Measurements from ENCODE around the gene SHMT2. TPM values are rescaled to one million over a fixed set of nuclear protein-coding genes. Genes with fewer than 3 reads are reported as not detected.
A peak's percentile ranks its signal among the peaks of the same experiment; 100 is the strongest.

The SHMT2 gene
- total and polyA plus RNA-seq, 2 experiments from 2014 or later: 125 to 387 TPM

DNA sequence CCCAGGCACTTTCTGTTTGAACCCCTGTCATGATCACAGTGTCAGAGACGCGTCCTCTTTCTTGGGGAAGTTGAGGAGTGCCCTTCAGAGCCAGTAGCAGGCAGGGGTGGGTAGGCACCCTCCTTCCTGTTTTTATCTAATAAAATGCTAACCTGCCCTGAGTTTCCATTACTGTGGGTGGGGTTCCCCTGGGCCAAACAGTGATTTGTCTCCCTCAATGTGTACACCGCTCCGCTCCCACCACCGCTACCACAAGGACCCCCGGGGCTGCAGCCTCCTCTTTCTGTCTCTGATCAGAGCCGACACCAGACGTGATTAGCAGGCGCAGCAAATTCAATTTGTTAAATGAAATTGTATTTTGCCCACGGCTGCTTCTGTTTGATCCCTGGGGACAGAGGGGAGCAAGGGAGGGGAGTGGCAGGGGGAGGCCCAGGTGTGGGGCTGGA, 5.1 kb downstream of the SHMT2 start:
- DNase-seq (ENCODE audit: low spot score) (no peak), ATAC-seq (no peak)
- peak overlapping the region; percentile 50; the same call in 1 of the 3 replicates for H3K4me3 Mint-ChIP-seq
- Histone ChIP-seq H3K27me3 (ENCODE audit: insufficient read depth) (peaks cover 60% of the 10 kb centered on the region), H3K36me3 (ENCODE audit: insufficient read depth) (peaks cover 26% of the 10 kb centered on the region), H3K27ac (ENCODE audit: low read depth) (no peak overlapping the region), H3K79me2 (replicated peaks; ENCODE audit: insufficient read depth) (peaks cover 25% of the 10 kb centered on the region), H3K9me2 (ENCODE audit: insufficient read depth) (no peaks in the 10 kb centered on the region), H4K20me1 (replicated peaks; ENCODE audit: insufficient read depth) (peaks cover 34% of the 10 kb centered on the region), H3K4me2 (peak overlapping the region; percentile 99; the same call in 1 of the 2 replicates), H3K4me1 (ENCODE audit: insufficient read depth) (peaks cover 46% of the 10 kb centered on the region), H3F3A (replicated peaks; ENCODE audit: low read depth) (peaks cover 51% of the 10 kb centered on the region), H3K4me3 (no peak overlapping the region), H2AFZ (no peak overlapping the region)
- H3K9me3 Mint-ChIP-seq: no peaks in the 10 kb centered on the region; the same call in 2 of the 3 replicates
- no peak for TF ChIP-seq NANOG (IDR thresholded peaks at IDR 0.05; ENCODE audit: borderline replicate concordance)
- TF ChIP-seq CREB1 (CRISPR knock-in tag; IDR thresholded peaks at IDR 0.05; ENCODE audit: low read depth): no peak
- TF ChIP-seq, protein P1, sequence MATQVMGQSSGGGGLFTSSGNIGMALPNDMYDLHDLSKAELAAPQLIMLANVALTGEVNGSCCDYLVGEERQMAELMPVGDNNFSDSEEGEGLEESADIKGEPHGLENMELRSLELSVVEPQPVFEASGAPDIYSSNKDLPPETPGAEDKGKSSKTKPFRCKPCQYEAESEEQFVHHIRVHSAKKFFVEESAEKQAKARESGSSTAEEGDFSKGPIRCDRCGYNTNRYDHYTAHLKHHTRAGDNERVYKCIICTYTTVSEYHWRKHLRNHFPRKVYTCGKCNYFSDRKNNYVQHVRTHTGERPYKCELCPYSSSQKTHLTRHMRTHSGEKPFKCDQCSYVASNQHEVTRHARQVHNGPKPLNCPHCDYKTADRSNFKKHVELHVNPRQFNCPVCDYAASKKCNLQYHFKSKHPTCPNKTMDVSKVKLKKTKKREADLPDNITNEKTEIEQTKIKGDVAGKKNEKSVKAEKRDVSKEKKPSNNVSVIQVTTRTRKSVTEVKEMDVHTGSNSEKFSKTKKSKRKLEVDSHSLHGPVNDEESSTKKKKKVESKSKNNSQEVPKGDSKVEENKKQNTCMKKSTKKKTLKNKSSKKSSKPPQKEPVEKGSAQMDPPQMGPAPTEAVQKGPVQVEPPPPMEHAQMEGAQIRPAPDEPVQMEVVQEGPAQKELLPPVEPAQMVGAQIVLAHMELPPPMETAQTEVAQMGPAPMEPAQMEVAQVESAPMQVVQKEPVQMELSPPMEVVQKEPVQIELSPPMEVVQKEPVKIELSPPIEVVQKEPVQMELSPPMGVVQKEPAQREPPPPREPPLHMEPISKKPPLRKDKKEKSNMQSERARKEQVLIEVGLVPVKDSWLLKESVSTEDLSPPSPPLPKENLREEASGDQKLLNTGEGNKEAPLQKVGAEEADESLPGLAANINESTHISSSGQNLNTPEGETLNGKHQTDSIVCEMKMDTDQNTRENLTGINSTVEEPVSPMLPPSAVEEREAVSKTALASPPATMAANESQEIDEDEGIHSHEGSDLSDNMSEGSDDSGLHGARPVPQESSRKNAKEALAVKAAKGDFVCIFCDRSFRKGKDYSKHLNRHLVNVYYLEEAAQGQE (IDR thresholded peaks at IDR 0.05; ENCODE audit: unreplicated experiment): no peak
- no peak for TF ChIP-seq EZH2phosphoT487 (IDR thresholded peaks at IDR 0.05; ENCODE audit: unreplicated experiment)
- TF ChIP-seq STAT1 (IDR thresholded peaks at IDR 0.05; ENCODE audit: unreplicated experiment): no peak
- TF ChIP-seq ZNF331 (CRISPR knock-in tag; IDR thresholded peaks at IDR 0.05; ENCODE audit: low read depth): no peak
- no peak for TF ChIP-seq ZNF114 (CRISPR knock-in tag; IDR thresholded peaks at IDR 0.05)
- H3K4me1 Mint-ChIP-seq: peaks cover 70% of the 10 kb centered on the region
- H3K27ac Mint-ChIP-seq: no peak overlapping the region
- H3K27me3 Mint-ChIP-seq (ENCODE audit: insufficient read depth, low read depth, poor library complexity): peaks cover 74% of the 10 kb centered on the region
- peaks cover 57% of the 10 kb centered on the region for H3K36me3 Mint-ChIP-seq (ENCODE audit: low read depth)

DNA sequence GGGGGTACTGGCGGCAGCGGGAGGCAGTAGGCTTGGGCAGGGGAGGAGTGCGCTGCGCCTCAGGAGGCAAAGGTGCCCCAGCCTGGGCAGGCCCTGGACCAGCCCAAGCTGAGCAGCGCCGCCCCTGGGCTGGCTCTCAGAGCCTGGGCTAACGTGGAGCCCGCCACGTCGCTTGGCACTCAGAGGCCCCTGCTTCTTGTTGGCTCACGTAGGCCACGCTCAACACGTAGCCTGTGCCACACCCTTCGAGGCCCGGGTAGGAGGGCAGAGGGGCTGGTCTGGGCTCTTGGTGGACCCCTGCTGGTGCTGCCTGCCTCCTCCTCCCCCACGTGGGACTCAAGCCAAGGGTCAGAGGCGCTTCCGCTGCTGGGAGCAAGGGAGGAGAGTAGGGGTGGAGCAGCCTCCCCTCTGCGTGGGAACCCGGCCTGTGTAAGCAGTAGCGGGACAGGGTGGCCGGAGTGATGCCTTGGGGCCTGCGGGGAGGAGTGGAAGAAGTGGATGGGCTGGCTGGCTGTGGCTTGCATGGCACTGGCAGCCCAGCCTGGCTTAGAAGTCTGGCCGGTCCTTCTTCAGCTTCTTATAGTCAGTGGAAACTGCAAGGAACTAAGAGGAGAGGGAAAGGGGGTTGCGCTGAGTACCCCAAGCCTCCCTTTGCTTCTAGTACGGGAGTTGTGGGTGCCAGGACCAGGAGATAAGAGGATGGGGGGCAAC, 5.7 kb downstream of the SHMT2 start:
- no peak overlapping the region for H3K4me3 ChIP-seq
- H3K9me3 Mint-ChIP-seq: no peaks in the 10 kb centered on the region; the same call in 2 of the 3 replicates
- H3K27ac ChIP-seq (ENCODE audit: low read depth): no peak overlapping the region
- peak overlapping the region; percentile 99; the same call in 1 of the 2 replicates for H3K4me2 ChIP-seq
- H3K79me2 ChIP-seq (replicated peaks; ENCODE audit: insufficient read depth): peaks cover 20% of the 10 kb centered on the region
- H3K4me3 Mint-ChIP-seq: peak overlapping the region; percentile 33; the same call in 2 of the 3 replicates
- no peak overlapping the region for H2AFZ ChIP-seq
- peaks cover 78% of the 10 kb centered on the region for H3K27me3 Mint-ChIP-seq (ENCODE audit: insufficient read depth, low read depth, poor library complexity)
- H3K9me2 ChIP-seq (ENCODE audit: insufficient read depth): no peaks in the 10 kb centered on the region
- H3K36me3 Mint-ChIP-seq (ENCODE audit: low read depth): peaks cover 51% of the 10 kb centered on the region
- H4K20me1 ChIP-seq (replicated peaks; ENCODE audit: insufficient read depth): peaks cover 34% of the 10 kb centered on the region
- DNase-seq (ENCODE audit: low spot score): peak; percentile 78
- peaks cover 26% of the 10 kb centered on the region for H3K36me3 ChIP-seq (ENCODE audit: insufficient read depth)
- H3F3A ChIP-seq (replicated peaks; ENCODE audit: low read depth): peaks cover 51% of the 10 kb centered on the region
- no peak overlapping the region for H3K27ac Mint-ChIP-seq
- peaks cover 72% of the 10 kb centered on the region for H3K4me1 Mint-ChIP-seq
- ATAC-seq: peak; percentile 8
- peaks cover 49% of the 10 kb centered on the region for H3K4me1 ChIP-seq (ENCODE audit: insufficient read depth)
- peaks cover 66% of the 10 kb centered on the region for H3K27me3 ChIP-seq (ENCODE audit: insufficient read depth)
- TF ChIP-seq ZNF114 (CRISPR knock-in tag; IDR thresholded peaks at IDR 0.05): no peak
- no peak for TF ChIP-seq STAT1 (IDR thresholded peaks at IDR 0.05; ENCODE audit: unreplicated experiment)
- TF ChIP-seq EZH2 (IDR thresholded peaks at IDR 0.05; ENCODE audit: low read depth, unreplicated experiment): no peak
- peak; percentile 74; the same call in 1 of the 2 replicates for TF ChIP-seq POLR2AphosphoS5 (IDR thresholded peaks at IDR 0.05; ENCODE audit: low read depth)
- no peak for TF ChIP-seq EZH2phosphoT487 (IDR thresholded peaks at IDR 0.05; ENCODE audit: unreplicated experiment)
- no peak for TF ChIP-seq CREB1 (CRISPR knock-in tag; IDR thresholded peaks at IDR 0.05; ENCODE audit: low read depth)
- TF ChIP-seq, protein P1 (IDR thresholded peaks at IDR 0.05; ENCODE audit: unreplicated experiment): no peak
- TF ChIP-seq, protein P2, sequence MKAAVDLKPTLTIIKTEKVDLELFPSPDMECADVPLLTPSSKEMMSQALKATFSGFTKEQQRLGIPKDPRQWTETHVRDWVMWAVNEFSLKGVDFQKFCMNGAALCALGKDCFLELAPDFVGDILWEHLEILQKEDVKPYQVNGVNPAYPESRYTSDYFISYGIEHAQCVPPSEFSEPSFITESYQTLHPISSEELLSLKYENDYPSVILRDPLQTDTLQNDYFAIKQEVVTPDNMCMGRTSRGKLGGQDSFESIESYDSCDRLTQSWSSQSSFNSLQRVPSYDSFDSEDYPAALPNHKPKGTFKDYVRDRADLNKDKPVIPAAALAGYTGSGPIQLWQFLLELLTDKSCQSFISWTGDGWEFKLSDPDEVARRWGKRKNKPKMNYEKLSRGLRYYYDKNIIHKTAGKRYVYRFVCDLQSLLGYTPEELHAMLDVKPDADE (IDR thresholded peaks at IDR 0.05): no peak
- no peak for TF ChIP-seq JUNB (IDR thresholded peaks at IDR 0.05; ENCODE audit: unreplicated experiment)
- TF ChIP-seq ZNF331 (CRISPR knock-in tag; IDR thresholded peaks at IDR 0.05; ENCODE audit: low read depth): no peak
- no peak for TF ChIP-seq NANOG (IDR thresholded peaks at IDR 0.05; ENCODE audit: borderline replicate concordance)
- TF ChIP-seq, protein P3, sequence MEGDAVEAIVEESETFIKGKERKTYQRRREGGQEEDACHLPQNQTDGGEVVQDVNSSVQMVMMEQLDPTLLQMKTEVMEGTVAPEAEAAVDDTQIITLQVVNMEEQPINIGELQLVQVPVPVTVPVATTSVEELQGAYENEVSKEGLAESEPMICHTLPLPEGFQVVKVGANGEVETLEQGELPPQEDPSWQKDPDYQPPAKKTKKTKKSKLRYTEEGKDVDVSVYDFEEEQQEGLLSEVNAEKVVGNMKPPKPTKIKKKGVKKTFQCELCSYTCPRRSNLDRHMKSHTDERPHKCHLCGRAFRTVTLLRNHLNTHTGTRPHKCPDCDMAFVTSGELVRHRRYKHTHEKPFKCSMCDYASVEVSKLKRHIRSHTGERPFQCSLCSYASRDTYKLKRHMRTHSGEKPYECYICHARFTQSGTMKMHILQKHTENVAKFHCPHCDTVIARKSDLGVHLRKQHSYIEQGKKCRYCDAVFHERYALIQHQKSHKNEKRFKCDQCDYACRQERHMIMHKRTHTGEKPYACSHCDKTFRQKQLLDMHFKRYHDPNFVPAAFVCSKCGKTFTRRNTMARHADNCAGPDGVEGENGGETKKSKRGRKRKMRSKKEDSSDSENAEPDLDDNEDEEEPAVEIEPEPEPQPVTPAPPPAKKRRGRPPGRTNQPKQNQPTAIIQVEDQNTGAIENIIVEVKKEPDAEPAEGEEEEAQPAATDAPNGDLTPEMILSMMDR (conservative IDR thresholded peaks at IDR 0.05; ENCODE audit: low read depth in 2 of 2): peak in 1 of 2 experiments; percentile 22; a peak in 2 of 4 replicates
